ENCODE measurements around the gene MDK. TPM values are rescaled to one million over a fixed set of nuclear protein-coding genes. Genes with fewer than 3 reads are reported as not detected.

The MDK gene
- total and polyA plus RNA-seq, 2 of the 13 experiments (the other 11 are each of a cell fraction or from before 2014, with no cell fraction given), result 312 to 407 TPM

DNA sequence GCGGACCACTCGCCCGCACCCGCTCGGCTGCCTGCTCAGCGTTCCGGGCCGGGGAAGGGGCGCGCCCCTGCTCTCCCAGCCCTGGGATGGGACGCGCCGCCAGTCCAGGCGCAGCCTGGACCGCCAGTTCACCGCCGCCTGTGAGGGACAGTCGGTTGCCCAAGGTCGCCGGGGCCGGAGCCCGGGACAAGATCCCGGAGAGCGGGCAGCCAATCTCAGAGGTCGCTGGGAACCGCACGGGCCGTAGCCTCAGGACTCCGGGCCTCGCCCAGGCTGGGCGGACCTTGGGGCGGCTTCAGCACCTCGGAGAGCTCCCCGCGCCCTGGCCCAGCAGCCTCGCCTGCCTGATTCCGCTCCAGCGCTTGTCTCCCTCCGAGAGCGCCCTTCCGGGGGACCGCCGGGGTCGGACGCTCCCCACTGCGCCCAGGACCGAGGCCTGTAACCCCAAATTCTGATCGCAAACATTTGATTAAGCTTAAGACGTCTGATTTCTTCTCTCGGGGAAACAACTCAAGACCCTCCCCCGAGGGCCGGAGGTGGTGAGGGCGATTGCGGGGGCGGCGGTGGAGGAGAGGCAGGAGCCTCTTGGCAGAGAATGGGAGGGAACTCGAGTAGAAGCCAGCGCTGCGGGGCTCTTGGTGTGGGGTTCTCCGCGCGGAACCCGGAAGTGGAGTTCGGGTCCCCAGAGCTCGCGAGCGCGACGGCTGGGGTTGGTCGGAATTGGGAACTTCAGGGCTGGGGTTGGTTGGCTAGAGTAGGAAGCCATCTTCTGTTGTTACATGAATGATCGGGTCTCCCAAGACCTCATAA lies 11.2 kb downstream of the MDK start (continued):
- 0 out of 2 replicates have a peak, but pooled peaks have one; percentile 33 for TF ChIP-seq NFE2 (CRISPR knock-in tag; IDR thresholded peaks at IDR 0.05)
- peak; percentile 55; the same call in 1 of the 2 replicates for TF ChIP-seq POGZ (CRISPR knock-in tag; IDR thresholded peaks at IDR 0.05)
- TF ChIP-seq GFI1 (CRISPR knock-in tag; IDR thresholded peaks at IDR 0.05; ENCODE audit: borderline replicate concordance), result peak; percentile 85; the same call in 1 of the 2 replicates
- peak; percentile 84 for TF ChIP-seq GABPB1 (CRISPR knock-in tag; IDR thresholded peaks at IDR 0.05)
- TF ChIP-seq ZNF33B (CRISPR knock-in tag; IDR thresholded peaks at IDR 0.05), result peak; percentile 99
- TF ChIP-seq ZNF615 (CRISPR knock-in tag; IDR thresholded peaks at IDR 0.05; ENCODE audit: borderline replicate concordance), result peak; percentile 73; the same call in 1 of the 2 replicates
- peak; percentile 98 for TF ChIP-seq ZFP37 (CRISPR knock-in tag; IDR thresholded peaks at IDR 0.05; ENCODE audit: borderline replicate concordance)
- TF ChIP-seq REL (CRISPR knock-in tag; conservative IDR thresholded peaks at IDR 0.05), result peak; percentile 96
- TF ChIP-seq, protein P1, sequence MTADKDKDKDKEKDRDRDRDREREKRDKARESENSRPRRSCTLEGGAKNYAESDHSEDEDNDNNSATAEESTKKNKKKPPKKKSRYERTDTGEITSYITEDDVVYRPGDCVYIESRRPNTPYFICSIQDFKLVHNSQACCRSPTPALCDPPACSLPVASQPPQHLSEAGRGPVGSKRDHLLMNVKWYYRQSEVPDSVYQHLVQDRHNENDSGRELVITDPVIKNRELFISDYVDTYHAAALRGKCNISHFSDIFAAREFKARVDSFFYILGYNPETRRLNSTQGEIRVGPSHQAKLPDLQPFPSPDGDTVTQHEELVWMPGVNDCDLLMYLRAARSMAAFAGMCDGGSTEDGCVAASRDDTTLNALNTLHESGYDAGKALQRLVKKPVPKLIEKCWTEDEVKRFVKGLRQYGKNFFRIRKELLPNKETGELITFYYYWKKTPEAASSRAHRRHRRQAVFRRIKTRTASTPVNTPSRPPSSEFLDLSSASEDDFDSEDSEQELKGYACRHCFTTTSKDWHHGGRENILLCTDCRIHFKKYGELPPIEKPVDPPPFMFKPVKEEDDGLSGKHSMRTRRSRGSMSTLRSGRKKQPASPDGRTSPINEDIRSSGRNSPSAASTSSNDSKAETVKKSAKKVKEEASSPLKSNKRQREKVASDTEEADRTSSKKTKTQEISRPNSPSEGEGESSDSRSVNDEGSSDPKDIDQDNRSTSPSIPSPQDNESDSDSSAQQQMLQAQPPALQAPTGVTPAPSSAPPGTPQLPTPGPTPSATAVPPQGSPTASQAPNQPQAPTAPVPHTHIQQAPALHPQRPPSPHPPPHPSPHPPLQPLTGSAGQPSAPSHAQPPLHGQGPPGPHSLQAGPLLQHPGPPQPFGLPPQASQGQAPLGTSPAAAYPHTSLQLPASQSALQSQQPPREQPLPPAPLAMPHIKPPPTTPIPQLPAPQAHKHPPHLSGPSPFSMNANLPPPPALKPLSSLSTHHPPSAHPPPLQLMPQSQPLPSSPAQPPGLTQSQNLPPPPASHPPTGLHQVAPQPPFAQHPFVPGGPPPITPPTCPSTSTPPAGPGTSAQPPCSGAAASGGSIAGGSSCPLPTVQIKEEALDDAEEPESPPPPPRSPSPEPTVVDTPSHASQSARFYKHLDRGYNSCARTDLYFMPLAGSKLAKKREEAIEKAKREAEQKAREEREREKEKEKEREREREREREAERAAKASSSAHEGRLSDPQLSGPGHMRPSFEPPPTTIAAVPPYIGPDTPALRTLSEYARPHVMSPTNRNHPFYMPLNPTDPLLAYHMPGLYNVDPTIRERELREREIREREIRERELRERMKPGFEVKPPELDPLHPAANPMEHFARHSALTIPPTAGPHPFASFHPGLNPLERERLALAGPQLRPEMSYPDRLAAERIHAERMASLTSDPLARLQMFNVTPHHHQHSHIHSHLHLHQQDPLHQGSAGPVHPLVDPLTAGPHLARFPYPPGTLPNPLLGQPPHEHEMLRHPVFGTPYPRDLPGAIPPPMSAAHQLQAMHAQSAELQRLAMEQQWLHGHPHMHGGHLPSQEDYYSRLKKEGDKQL (CRISPR knock-in tag; IDR thresholded peaks at IDR 0.05; ENCODE audit: low read depth), result peak; percentile 69; the same call in 1 of the 2 replicates
- TF ChIP-seq ZNF335 (CRISPR knock-in tag; IDR thresholded peaks at IDR 0.05), result peak; percentile 93
- no peak for TF ChIP-seq NFIB (CRISPR knock-in tag; IDR thresholded peaks at IDR 0.05; ENCODE audit: borderline replicate concordance)
- peak; percentile 97 for TF ChIP-seq KDM3A (CRISPR knock-in tag; IDR thresholded peaks at IDR 0.05; ENCODE audit: low read depth)
- no peak for TF ChIP-seq GLMP (CRISPR knock-in tag; IDR thresholded peaks at IDR 0.05; ENCODE audit: borderline replicate concordance)
- TF ChIP-seq ETV6 (CRISPR knock-in tag; conservative IDR thresholded peaks at IDR 0.05), result peak; percentile 98
- 0 out of 2 replicates have a peak, but pooled peaks have one; percentile 43 for TF ChIP-seq NCOA5 (CRISPR knock-in tag; IDR thresholded peaks at IDR 0.05)
- peak; percentile 98 for TF ChIP-seq IRF9 (CRISPR knock-in tag; IDR thresholded peaks at IDR 0.05; ENCODE audit: borderline replicate concordance)
- TF ChIP-seq GLI4 (CRISPR knock-in tag; IDR thresholded peaks at IDR 0.05; ENCODE audit: borderline replicate concordance), result peak; percentile 99
- peak; percentile 99 for TF ChIP-seq ZNF17 (CRISPR knock-in tag; IDR thresholded peaks at IDR 0.05)
- TF ChIP-seq ZFP1 (CRISPR knock-in tag; IDR thresholded peaks at IDR 0.05), result peak; percentile 69; the same call in 1 of the 2 replicates
- TF ChIP-seq CREBL2 (CRISPR knock-in tag; IDR thresholded peaks at IDR 0.05; ENCODE audit: borderline replicate concordance), result peak; percentile 94; the same call in 1 of the 2 replicates

All from HepG2 (cell line).